BLaER1 treated with 17β-estradiol and CSF1 and Interleukin-3, amounts not matched to agents 10 nM and 100 nM (cell line): ENCODE data around the gene PKD1.

Experiments used
- H3K27ac ChIP-seq, 11 experiments: shearing (Covaris generic); formaldehyde crosslinking; 2 replicates each; pipeline ENCODE4 v1.8.1; 2022
- H3K27me3 ChIP-seq, 11 experiments: shearing (Covaris generic); formaldehyde crosslinking; 2 replicates each; pipeline ENCODE4 v1.8.1; 2022
- H3K36me3 ChIP-seq, 11 experiments: shearing (Covaris generic); formaldehyde crosslinking; 2 replicates each; pipeline ENCODE4 v1.8.1; 2022
- H3K4me1 ChIP-seq, 10 experiments: shearing (Covaris generic); formaldehyde crosslinking; 2 replicates each; pipeline ENCODE4 v1.8.1; 2022
- H3K4me2 ChIP-seq, 11 experiments: shearing (Covaris generic); formaldehyde crosslinking; 2 replicates each; pipeline ENCODE4 v1.8.1; 2022
- H3K4me3 ChIP-seq, 10 experiments: shearing (Covaris generic); formaldehyde crosslinking; 2 replicates each; pipeline ENCODE4 v1.8.1; 2022
- H3K9ac ChIP-seq, 11 experiments: shearing (Covaris generic); formaldehyde crosslinking; 2 replicates each; pipeline ENCODE4 v1.8.1; 2022
- H3K9me3 ChIP-seq, 11 experiments: shearing (Covaris generic); formaldehyde crosslinking; replicated peaks in 1 of 11; 2 replicates each; pipeline ENCODE4 v1.8.1; 2022
- H4K20me1 ChIP-seq, 11 experiments: shearing (Covaris generic); formaldehyde crosslinking; 2 replicates each; pipeline ENCODE4 v1.8.1; 2022
- Cebpa-rat ChIP-seq, 11 experiments: shearing (Covaris generic); IDR thresholded peaks; 2 replicates each; pipeline ENCODE4 v1.8.1; 2022

PKD1 gene

DNA sequence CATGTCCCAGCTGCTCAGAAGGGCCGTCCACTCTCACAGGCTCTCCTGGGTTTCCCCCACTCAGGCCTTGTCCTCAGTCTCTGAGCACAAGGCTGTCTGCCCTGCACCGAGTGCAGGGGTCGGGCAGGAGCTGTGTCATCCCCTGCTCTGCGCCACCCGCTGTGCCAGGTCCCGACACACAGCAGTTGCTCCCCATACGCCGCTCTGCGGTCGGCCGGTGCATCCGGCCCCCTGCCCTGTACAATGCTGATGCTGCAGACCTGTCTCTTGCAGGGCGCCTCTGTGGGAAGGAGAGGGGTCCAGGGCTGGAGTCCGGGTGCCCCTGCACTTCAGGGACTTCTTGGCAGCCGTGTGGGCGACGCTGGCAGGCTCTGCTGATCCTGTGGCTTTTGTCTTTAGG, 81.8 kb downstream of the PKD1 start:
- TF ChIP-seq Cebpa-rat (IDR thresholded peaks at IDR 0.05), result no peak
- no peak overlapping the region for H3K27ac ChIP-seq
- H3K36me3 ChIP-seq, result peaks cover 45 to 67% (median 59%) of the 10 kb centered on the region in 11 experiments
- H3K9me3 ChIP-seq, result no peaks in the 10 kb centered on the region
- H3K9ac ChIP-seq, result no peak overlapping the region
- no peak overlapping the region for H3K4me3 ChIP-seq
- H3K4me1 ChIP-seq, result peaks cover 21 to 52% (median 45%) of the 10 kb centered on the region in 10 experiments
- peaks cover 7 to 63% (median 40%) of the 10 kb centered on the region in 11 experiments; a peak in 18 of 22 replicates for H4K20me1 ChIP-seq
- no peaks in the 10 kb centered on the region for H3K27me3 ChIP-seq
- H3K4me2 ChIP-seq, result no peak overlapping the region

DNA sequence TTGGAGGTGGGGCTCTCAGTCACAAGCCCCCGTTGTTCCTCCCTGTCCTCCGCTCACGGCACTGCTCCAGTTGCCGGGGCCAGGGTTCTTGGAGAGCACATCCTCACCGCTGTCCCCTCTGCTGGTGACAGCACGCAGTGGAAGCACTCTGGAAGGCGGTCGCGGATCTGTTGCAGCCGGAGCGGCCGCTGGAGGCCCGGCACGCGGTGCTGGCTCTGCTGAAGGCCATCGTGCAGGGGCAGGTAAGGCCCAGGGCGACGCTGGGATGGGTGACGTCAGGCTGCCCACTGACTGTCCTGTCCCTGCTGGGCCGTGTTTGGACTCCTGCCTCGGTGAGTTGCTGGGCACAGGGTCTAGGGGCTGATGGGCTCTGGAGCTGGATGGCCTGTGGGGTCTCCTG, 82.5 kb downstream of the PKD1 start:
- Histone ChIP-seq H3K9ac (peak overlapping the region in 2 of 11 experiments; percentile 5 to 15; a peak in 2 of 22 replicates), H3K4me2 (no peak overlapping the region), H3K27ac (no peak overlapping the region), H3K27me3 (no peaks in the 10 kb centered on the region), H3K9me3 (no peaks in the 10 kb centered on the region), H3K36me3 (peaks cover 45 to 67% (median 59%) of the 10 kb centered on the region in 11 experiments), H4K20me1 (peaks cover 3 to 57% (median 34%) of the 10 kb centered on the region in 11 experiments; a peak in 18 of 22 replicates), H3K4me3 (no peak overlapping the region), H3K4me1 (peaks cover 20 to 51% (median 44%) of the 10 kb centered on the region in 10 experiments)
- TF ChIP-seq Cebpa-rat (IDR thresholded peaks at IDR 0.05), result no peak

DNA sequence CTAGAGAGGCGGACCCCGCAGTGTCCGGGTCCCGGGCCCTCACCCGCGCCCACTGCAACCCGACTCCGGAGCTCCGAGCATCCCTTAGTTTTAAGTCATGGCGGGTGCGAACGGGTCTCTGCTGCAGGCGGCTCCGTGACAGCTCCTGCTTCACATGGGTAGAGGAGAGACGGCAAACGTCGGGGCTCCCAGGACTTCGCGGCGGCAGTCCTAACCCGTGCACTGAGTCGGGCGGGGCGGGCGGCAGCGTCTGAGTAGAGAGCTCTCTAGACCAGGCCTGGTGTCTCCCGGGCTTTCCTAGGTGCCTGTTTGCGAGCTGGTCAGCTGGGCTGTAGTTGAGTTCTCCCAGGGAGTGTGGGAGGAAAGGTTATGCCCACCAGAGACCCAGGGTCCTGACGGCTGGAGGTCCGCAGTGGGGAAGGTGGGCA, 87.6 kb downstream of the PKD1 start:
- peak overlapping the region; percentile 90 to 99 (median 97) for H3K4me2 ChIP-seq
- H3K9ac ChIP-seq, result peak overlapping the region; percentile 76 to 90 (median 83)
- peak overlapping the region; percentile 21 to 80 (median 66); a peak in 19 of 22 replicates for H3K27ac ChIP-seq
- TF ChIP-seq Cebpa-rat (IDR thresholded peaks at IDR 0.05), result no peak
- H3K9me3 ChIP-seq, result no peaks in the 10 kb centered on the region
- H3K4me3 ChIP-seq, result peak overlapping the region; percentile 75 to 99 (median 93)
- no peaks in the 10 kb centered on the region for H3K27me3 ChIP-seq
- peaks cover 43 to 55% (median 52%) of the 10 kb centered on the region in 10 experiments for H3K4me1 ChIP-seq
- H4K20me1 ChIP-seq, result peaks cover 0 to 20% (median 0%) of the 10 kb centered on the region in 11 experiments; a peak in 5 of 22 replicates
- peaks cover 29 to 40% (median 33%) of the 10 kb centered on the region in 11 experiments for H3K36me3 ChIP-seq

DNA sequence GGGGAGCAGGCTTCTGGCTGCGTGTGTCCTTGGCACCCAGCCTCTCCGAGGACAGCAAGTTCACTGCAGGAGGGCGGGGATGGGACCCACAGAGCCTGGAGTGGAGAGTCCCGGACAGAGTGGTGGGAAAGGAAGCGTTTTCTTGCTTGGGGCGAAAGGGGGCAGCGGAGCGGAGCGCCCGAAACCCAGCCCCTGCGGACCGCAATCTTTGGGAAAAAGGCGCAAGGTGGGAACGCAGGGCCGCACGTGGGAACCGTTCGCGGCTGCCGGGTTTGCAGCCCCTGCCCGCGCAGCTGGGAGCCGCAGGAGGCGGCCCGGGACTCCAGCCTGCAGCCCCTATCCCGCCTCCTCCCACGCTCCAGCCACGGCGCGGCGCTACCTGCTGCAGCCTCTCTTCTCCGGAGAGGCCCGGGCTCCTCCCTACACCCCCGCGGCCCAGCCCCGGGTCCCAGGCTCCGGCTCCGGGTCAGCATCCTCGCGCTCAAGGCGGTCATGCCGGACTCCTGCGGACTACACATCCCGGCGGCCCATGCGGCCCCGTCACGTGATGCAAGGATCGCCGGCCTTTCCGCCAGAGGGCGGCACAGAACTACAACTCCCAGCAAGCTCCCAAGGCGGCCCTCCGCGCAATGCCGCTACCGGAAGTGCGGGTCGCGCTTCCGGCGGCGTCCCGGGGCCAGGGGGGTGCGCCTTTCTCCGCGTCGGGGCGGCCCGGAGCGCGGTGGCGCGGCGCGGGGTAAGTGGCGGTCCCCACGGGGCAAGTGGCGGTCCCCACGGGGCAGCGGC, 88.2 kb downstream of the PKD1 start, which contains the start of the genes NTHL1 and TSC2:
NTHL1 (minus strand) TSS at position 505 of the 786 bp plus-strand sequence; CDS start at position 494, 11 bp downstream.
TSC2 (plus strand) TSS at position 656 of the 786 bp plus-strand sequence. CDS start 631 bp downstream, outside the sequence.
- no peaks in the 10 kb centered on the region for H3K9me3 ChIP-seq
- H4K20me1 ChIP-seq, result peaks cover 0 to 22% (median 0%) of the 10 kb centered on the region in 11 experiments; a peak in 4 of 22 replicates
- peaks cover 46 to 59% (median 56%) of the 10 kb centered on the region in 10 experiments for H3K4me1 ChIP-seq
- H3K27ac ChIP-seq, result peak within 1 kb of the TSS; percentile 21 to 80 (median 66); a peak in 20 of 22 replicates
- H3K4me3 ChIP-seq, result peak within 1 kb of the TSS; percentile 75 to 99 (median 93)
- no peaks in the 10 kb centered on the region for H3K27me3 ChIP-seq
- H3K4me2 ChIP-seq, result peak within 1 kb of the TSS; percentile 90 to 99 (median 98)
- TF ChIP-seq Cebpa-rat (IDR thresholded peaks at IDR 0.05), result no peak
- peak within 1 kb of the TSS; percentile 76 to 90 (median 83) for H3K9ac ChIP-seq
- H3K36me3 ChIP-seq, result peaks cover 23 to 36% (median 27%) of the 10 kb centered on the region in 11 experiments

DNA sequence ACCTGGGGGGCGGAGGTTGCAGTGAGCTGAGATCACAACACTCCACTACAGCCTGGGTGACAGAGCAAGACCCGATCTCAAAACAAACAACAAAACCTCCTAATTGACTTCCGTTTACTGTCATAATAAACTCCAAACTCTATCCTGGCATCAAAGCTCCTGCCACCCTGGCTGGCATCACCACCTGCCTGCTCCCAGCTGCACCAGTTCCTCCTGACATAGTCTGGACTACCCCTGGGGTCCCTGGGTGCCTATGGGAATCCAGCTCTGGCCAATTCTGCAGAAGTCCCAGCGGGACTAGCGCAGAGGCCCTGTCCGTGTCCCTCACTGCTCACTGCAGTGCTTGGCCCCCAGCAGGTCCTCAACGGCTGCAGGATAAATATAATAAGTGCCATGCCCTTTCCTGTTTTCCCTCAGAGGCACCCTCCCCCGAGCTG, 88.8 kb downstream of the PKD1 start:
- H3K9me3 ChIP-seq, result no peaks in the 10 kb centered on the region
- H3K4me1 ChIP-seq, result peaks cover 52 to 65% (median 62%) of the 10 kb centered on the region in 10 experiments
- H3K27ac ChIP-seq, result peak overlapping the region in 9 of 11 experiments; percentile 55 to 80 (median 66); a peak in 18 of 22 replicates
- H3K27me3 ChIP-seq, result no peaks in the 10 kb centered on the region
- peak overlapping the region; percentile 75 to 99 (median 93) for H3K4me3 ChIP-seq
- no peak for TF ChIP-seq Cebpa-rat (IDR thresholded peaks at IDR 0.05)
- H3K36me3 ChIP-seq, result peaks cover 18 to 30% (median 21%) of the 10 kb centered on the region in 11 experiments
- H4K20me1 ChIP-seq, result peaks cover 0 to 25% (median 0%) of the 10 kb centered on the region in 11 experiments; a peak in 4 of 22 replicates
- H3K9ac ChIP-seq, result peak overlapping the region; percentile 76 to 90 (median 83); a peak in 20 of 22 replicates
- peak overlapping the region; percentile 90 to 99 (median 98) for H3K4me2 ChIP-seq

DNA sequence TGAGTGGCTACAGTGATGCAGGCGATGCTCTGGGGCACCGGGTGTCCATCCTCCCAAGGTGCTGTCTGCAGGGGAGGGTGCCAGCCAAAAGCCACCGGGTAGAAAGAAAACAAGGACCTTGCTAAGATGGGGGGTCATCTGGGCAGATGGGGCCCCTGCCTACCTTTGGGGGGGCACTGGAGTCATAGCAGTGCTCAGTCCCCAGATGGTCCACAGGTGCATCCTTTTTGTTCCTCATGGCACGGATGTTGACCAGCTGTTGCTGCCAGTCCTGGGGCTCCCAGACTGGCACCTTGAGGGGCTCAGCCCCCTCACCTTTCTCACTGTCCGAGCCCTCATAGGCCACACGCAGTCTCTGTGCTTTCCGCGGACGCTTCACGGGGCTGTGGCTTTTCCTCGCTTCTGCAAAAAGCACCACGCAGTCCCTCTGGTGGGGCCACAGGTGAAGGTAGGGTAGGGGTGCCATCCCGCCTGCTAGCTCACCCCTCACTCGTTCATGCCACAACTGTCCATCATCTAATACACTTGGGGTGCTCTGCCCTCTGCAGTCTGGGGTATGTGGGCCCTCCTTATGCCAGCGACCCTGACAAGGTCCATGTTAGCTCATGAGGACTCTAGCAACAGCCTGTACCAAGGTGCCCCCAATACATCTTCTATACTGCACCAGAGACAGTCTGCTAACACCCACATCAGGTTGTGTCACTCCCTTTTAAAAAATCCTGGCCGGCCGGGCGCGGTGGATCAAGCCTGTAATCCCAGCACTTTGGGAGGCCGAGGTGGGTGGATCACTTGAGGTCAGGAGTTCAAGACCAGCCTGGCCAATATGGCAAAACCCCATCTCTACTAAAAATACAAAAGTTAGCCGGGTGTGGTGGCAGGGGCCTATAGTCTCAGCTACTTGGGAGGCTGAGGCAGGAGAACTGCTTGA, 89.5 kb downstream of the PKD1 start:
- H3K4me3 ChIP-seq, result peak overlapping the region in 9 of 10 experiments; percentile 80 to 99 (median 95); a peak in 18 of 20 replicates
- H3K9ac ChIP-seq, result peak overlapping the region in 9 of 11 experiments; percentile 76 to 90 (median 84); a peak in 15 of 22 replicates

DNA sequence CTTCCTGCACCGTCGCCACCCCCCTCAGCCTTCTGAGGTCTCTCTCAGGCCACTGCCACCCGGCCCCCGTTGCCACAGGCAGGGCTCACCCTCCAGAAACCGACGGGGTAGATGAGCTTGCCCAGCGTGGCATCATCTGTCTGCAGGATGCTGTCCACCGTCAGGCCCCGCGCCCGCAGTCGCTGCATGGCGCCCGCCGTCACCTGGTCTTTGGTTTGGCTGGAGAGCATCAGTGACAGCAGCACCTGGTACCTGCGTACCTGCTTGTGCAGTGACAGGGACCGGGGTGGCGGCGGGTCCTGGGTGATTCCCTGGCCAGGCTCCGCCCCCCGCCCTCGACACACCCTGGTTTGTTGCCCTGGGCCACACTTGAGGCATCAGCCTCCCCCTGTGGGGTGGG, 91.2 kb downstream of the PKD1 start:
- peak overlapping the region; percentile 85 to 99 (median 95) for H3K4me2 ChIP-seq
- H3K4me1 ChIP-seq, result peaks cover 76 to 89% (median 86%) of the 10 kb centered on the region in 10 experiments
- H4K20me1 ChIP-seq, result peaks cover 0 to 31% (median 6%) of the 10 kb centered on the region in 11 experiments; a peak in 8 of 22 replicates
- H3K4me3 ChIP-seq, result peak overlapping the region in 9 of 10 experiments; percentile 14 to 53 (median 41); a peak in 13 of 20 replicates
- H3K36me3 ChIP-seq, result peaks cover 0 to 6% (median 0%) of the 10 kb centered on the region in 11 experiments; a peak in 3 of 22 replicates
- no peaks in the 10 kb centered on the region for H3K9me3 ChIP-seq
- H3K9ac ChIP-seq, result peak overlapping the region; percentile 13 to 73 (median 63); a peak in 19 of 22 replicates
- H3K27me3 ChIP-seq, result no peaks in the 10 kb centered on the region
- H3K27ac ChIP-seq, result peak overlapping the region in 10 of 11 experiments; percentile 26 to 83 (median 67); a peak in 19 of 22 replicates
- TF ChIP-seq Cebpa-rat (IDR thresholded peaks at IDR 0.05), result no peak

More for the DNA sequence above, 89.5 kb downstream of the PKD1 start:
- no peak for TF ChIP-seq Cebpa-rat (IDR thresholded peaks at IDR 0.05)
- peaks cover 11 to 23% (median 14%) of the 10 kb centered on the region in 11 experiments for H3K36me3 ChIP-seq
- H3K4me1 ChIP-seq, result peaks cover 59 to 72% (median 69%) of the 10 kb centered on the region in 10 experiments
- H3K27me3 ChIP-seq, result no peaks in the 10 kb centered on the region
- H4K20me1 ChIP-seq, result peaks cover 0 to 25% (median 0%) of the 10 kb centered on the region in 11 experiments; a peak in 4 of 22 replicates
- peak overlapping the region in 7 of 11 experiments; percentile 3 to 73 (median 65); a peak in 8 of 22 replicates for H3K27ac ChIP-seq
- peak overlapping the region; percentile 90 to 99 (median 98) for H3K4me2 ChIP-seq
- H3K9me3 ChIP-seq, result no peaks in the 10 kb centered on the region
